ENCODE data around the gene GDF3.

The GDF3 gene

GRCh38 chr12:7719946-7720730 is 24.6 kb upstream of the GDF3 start:
- TF ChIP-seq CTCF (IDR thresholded peaks at IDR 0.05; ENCODE audit: insufficient read depth, low read length, poor library complexity, severe bottlenecking), result no peak
- no peak for DNase-seq (ENCODE audit: extremely low read depth, insufficient read length)
- Histone ChIP-seq H3K4me3 (replicated peaks; ENCODE audit: low read depth, low read length) (no peak overlapping the region), H3K27me3 (replicated peaks; ENCODE audit: control insufficient read depth, insufficient read depth, low read length) (no peaks in the 10 kb centered on the region), H3K36me3 (ENCODE audit: control insufficient read depth, insufficient read depth, low read length) (no peaks in the 10 kb centered on the region)

- no peak for DNase-seq (ENCODE audit: extremely low read depth, insufficient read length)
- Histone ChIP-seq H3K27me3 (replicated peaks; ENCODE audit: control insufficient read depth, insufficient read depth, low read length) (no peaks in the 10 kb centered on the region), H3K36me3 (ENCODE audit: control insufficient read depth, insufficient read depth, low read length) (no peaks in the 10 kb centered on the region), H3K4me3 (replicated peaks; ENCODE audit: low read depth, low read length) (no peak overlapping the region)
- TF ChIP-seq CTCF (IDR thresholded peaks at IDR 0.05; ENCODE audit: insufficient read depth, low read length, poor library complexity, severe bottlenecking), result peak; percentile 41
Observed at GRCh38 chr12:7716381-7716780, 20.8 kb upstream of the GDF3 start.

GRCh38 chr12:7712841-7713442 is 17.4 kb upstream of the GDF3 start:
- H3K4me3 ChIP-seq (replicated peaks; ENCODE audit: low read depth, low read length), result no peak overlapping the region
- H3K27me3 ChIP-seq (replicated peaks; ENCODE audit: control insufficient read depth, insufficient read depth, low read length), result no peaks in the 10 kb centered on the region
- TF ChIP-seq CTCF (IDR thresholded peaks at IDR 0.05; ENCODE audit: insufficient read depth, low read length, poor library complexity, severe bottlenecking), result no peak
- H3K36me3 ChIP-seq (ENCODE audit: control insufficient read depth, insufficient read depth, low read length), result no peaks in the 10 kb centered on the region
- no peak for DNase-seq (ENCODE audit: extremely low read depth, insufficient read length)

GRCh38 chr12:7711133-7711532 is 15.6 kb upstream of the GDF3 start, which contains the start of gene DPPA3:
TSS of gene DPPA3 (plus strand) at chr12:7711433. CDS start at chr12:7711571, 138 bp downstream.
- no peak within 1 kb of the TSS for H3K4me3 ChIP-seq (replicated peaks; ENCODE audit: low read depth, low read length)
- no peak for TF ChIP-seq CTCF (IDR thresholded peaks at IDR 0.05; ENCODE audit: insufficient read depth, low read length, poor library complexity, severe bottlenecking)
- no peaks in the 10 kb centered on the region for H3K36me3 ChIP-seq (ENCODE audit: control insufficient read depth, insufficient read depth, low read length)
- H3K27me3 ChIP-seq (replicated peaks; ENCODE audit: control insufficient read depth, insufficient read depth, low read length), result no peaks in the 10 kb centered on the region
- no peak for DNase-seq (ENCODE audit: extremely low read depth, insufficient read length)

- no peak for TF ChIP-seq CTCF (IDR thresholded peaks at IDR 0.05; ENCODE audit: insufficient read depth, low read length, poor library complexity, severe bottlenecking)
- no peaks in the 10 kb centered on the region for H3K27me3 ChIP-seq (replicated peaks; ENCODE audit: control insufficient read depth, insufficient read depth, low read length)
- no peak overlapping the region for H3K4me3 ChIP-seq (replicated peaks; ENCODE audit: low read depth, low read length)
- H3K36me3 ChIP-seq (ENCODE audit: control insufficient read depth, insufficient read depth, low read length), result no peaks in the 10 kb centered on the region
- no peak for DNase-seq (ENCODE audit: extremely low read depth, insufficient read length)
Observed at GRCh38 chr12:7709969-7710675, 14.5 kb upstream of the GDF3 start.
